ENCODE data around the gene HTN3.
"Not testable (repeated sequence)": the region's sequence is repeated elsewhere in the genome, so short reads cannot be mapped to it uniquely, and the experiment has no call there.

HTN3 gene

GRCh38 chr4:69999420-69999819 is 28.8 kb upstream of the HTN3 start:
- Mint-ChIP-seq H3K27ac (no peak overlapping the region), H3K4me1 (no peaks in the 10 kb centered on the region), H3K27me3 (ENCODE audit: low read depth) (no peaks in the 10 kb centered on the region), H3K4me3 (no peak overlapping the region), H3K9me3 (no peaks in the 10 kb centered on the region), H3K36me3 (ENCODE audit: low read depth) (no peaks in the 10 kb centered on the region)
- TF ChIP-seq CTCF (IDR thresholded peaks at IDR 0.05; ENCODE audit: unreplicated experiment in 3 of 3), result no peak

GRCh38 chr4:70000711-70001110 is 27.5 kb upstream of the HTN3 start:
- H3K27me3 Mint-ChIP-seq (ENCODE audit: low read depth), result no peaks in the 10 kb centered on the region
- no peaks in the 10 kb centered on the region for H3K36me3 Mint-ChIP-seq (ENCODE audit: low read depth)
- H3K9me3 Mint-ChIP-seq, result no peaks in the 10 kb centered on the region
- no peaks in the 10 kb centered on the region for H3K4me1 Mint-ChIP-seq
- no peak overlapping the region for H3K4me3 Mint-ChIP-seq
- TF ChIP-seq CTCF (IDR thresholded peaks at IDR 0.05; ENCODE audit: unreplicated experiment in 3 of 3), result no peak
- H3K27ac Mint-ChIP-seq, result no peak overlapping the region

GRCh38 chr4:70002507-70002906 is 25.8 kb upstream of the HTN3 start:
- Mint-ChIP-seq H3K36me3 (ENCODE audit: low read depth) (no peaks in the 10 kb centered on the region), H3K4me3 (no peak overlapping the region), H3K27me3 (ENCODE audit: low read depth) (no peaks in the 10 kb centered on the region), H3K4me1 (no peaks in the 10 kb centered on the region), H3K27ac (no peak overlapping the region), H3K9me3 (no peaks in the 10 kb centered on the region)
- no peak for TF ChIP-seq CTCF (IDR thresholded peaks at IDR 0.05; ENCODE audit: unreplicated experiment in 3 of 3)

- Mint-ChIP-seq H3K36me3 (ENCODE audit: low read depth) (no peaks in the 10 kb centered on the region), H3K4me3 (no peak overlapping the region)
These were observed 19.5 kb upstream of the HTN3 start for GRCh38 chr4:70008771-70009170.

GRCh38 chr4:70019006-70019405 is 9.3 kb upstream of the HTN3 start:
- H3K36me3 Mint-ChIP-seq (ENCODE audit: low read depth); H3K27me3 Mint-ChIP-seq (ENCODE audit: low read depth): not testable (repeated sequence)

More at GRCh38 chr4:70008771-70009170, 19.5 kb upstream of the HTN3 start:
- H3K27ac Mint-ChIP-seq, result no peak overlapping the region
- no peaks in the 10 kb centered on the region for H3K4me1 Mint-ChIP-seq
- no peaks in the 10 kb centered on the region for H3K27me3 Mint-ChIP-seq (ENCODE audit: low read depth)
- no peak for TF ChIP-seq CTCF (IDR thresholded peaks at IDR 0.05; ENCODE audit: unreplicated experiment in 3 of 3)
- no peaks in the 10 kb centered on the region for H3K9me3 Mint-ChIP-seq

GRCh38 chr4:70023218-70023617 is 5.0 kb upstream of the HTN3 start:
- Mint-ChIP-seq H3K36me3 (ENCODE audit: low read depth) (no peaks in the 10 kb centered on the region), H3K9me3 (no peaks in the 10 kb centered on the region), H3K27me3 (ENCODE audit: low read depth) (no peaks in the 10 kb centered on the region), H3K4me1 (no peaks in the 10 kb centered on the region), H3K27ac (no peak overlapping the region), H3K4me3 (no peak overlapping the region)
- no peak for TF ChIP-seq CTCF (IDR thresholded peaks at IDR 0.05; ENCODE audit: unreplicated experiment in 3 of 3)

More at GRCh38 chr4:70019006-70019405, 9.3 kb upstream of the HTN3 start:
- H3K4me3 Mint-ChIP-seq, H3K9me3 Mint-ChIP-seq, H3K27ac Mint-ChIP-seq, H3K4me1 Mint-ChIP-seq: not testable (repeated sequence)

All from nephron (organoid).